Gastrocnemius medialis (tissue), 4 donors: ENCODE data around the gene PLPPR1.

Experiments
- CTCF ChIP-seq, 5 experiments: fragments of 450-650 bp in 3 of 5; fragments of 200-600 bp in 2 of 5; sonication (generic) in 2 of 5; IDR thresholded peaks in 4 of 5; conservative IDR thresholded peaks in 1 of 5; 1 replicate in 4 of 5; 2 replicates in 1 of 5; pipeline ENCODE4 v1.5.1; 2016 to 2019; ENCODE audit warnings: antibody characterized with exemption in 5 of 5, mild to moderate bottlenecking in 3 of 5, moderate library complexity in 3 of 5
- POLR2A ChIP-seq, 2 donors: fragments of 450-650 bp; IDR thresholded peaks; one replicate each; pipeline ENCODE4 v1.6.1; 2017; ENCODE audit warnings: antibody characterized with exemption in 2 of 2, mild to moderate bottlenecking in 2 of 2, moderate library complexity in 2 of 2

GRCh38 chr9:101131326-101131725 is 102.8 kb downstream of the PLPPR1 start:
- no peak for TF ChIP-seq POLR2A (IDR thresholded peaks at IDR 0.05)
- TF ChIP-seq CTCF (IDR thresholded peaks at IDR 0.05 in 4 of 5, conservative IDR thresholded peaks at IDR 0.05 in 1 of 5) = no peak
